Brain pericyte (primary cell): ENCODE results near the gene OR51F1.
"Not testable (repeated sequence)": the region's sequence is repeated elsewhere in the genome, so short reads cannot be mapped to it uniquely, and the experiment has no call there.

Source experiments
- DNase-seq: peaks from one replicate; pipeline ENCODE4 v3.0.0-alpha.2; 2012; ENCODE audit warnings: low read depth, low spot score

OR51F1 gene, protein sequence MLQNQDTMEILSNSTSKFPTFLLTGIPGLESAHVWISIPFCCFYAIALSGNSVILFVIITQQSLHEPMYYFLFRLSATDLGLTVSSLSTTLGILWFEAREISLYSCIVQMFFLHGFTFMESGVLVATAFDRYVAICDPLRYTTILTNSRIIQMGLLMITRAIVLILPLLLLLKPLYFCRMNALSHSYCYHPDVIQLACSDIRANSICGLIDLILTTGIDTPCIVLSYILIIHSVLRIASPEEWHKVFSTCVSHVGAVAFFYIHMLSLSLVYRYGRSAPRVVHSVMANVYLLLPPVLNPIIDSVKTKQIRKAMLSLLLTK

DNA sequence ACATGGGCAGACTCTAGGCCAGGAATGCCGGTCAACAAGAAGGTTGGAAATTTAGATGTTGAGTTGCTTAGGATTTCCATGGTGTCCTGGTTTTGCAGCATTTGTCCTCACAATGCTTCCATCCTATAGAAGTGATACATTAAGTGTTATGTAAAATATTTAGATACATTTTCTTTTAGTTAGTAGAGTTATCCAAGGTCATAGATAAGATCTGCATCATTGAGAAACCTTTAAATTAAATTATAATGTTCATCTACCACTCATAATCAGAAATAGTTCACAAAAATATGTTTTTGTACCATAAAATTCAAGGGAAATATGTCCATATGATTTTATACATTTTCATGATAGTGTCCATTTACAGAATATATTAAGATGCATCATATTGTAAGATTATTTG, at the start of gene OR51F1:
Gene OR51F1 (minus strand): TSS at position 101 of the 400 bp plus-strand sequence. CDS start 0 bp downstream, at position 101.
- no peak for DNase-seq

DNA sequence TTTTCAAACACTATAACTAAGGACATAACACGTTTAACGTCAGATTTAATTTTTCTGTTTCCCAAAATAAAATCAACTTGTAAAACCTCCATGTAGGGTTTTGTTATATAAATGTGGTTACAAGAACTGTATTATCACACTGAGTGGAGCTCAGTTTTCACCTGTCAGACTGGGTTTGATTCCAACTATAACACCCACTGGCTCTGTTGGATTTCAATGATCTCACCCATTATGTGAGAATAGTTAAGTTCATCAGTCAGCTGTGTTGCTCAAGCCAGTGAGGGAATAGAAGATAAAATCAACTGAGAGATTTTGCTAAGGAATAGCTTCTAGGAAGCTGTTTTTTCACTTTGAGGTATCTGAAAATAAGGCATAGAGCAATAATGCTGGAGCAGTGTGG, 39.5 kb upstream of the OR51F1 start:
- no peak for DNase-seq

DNA sequence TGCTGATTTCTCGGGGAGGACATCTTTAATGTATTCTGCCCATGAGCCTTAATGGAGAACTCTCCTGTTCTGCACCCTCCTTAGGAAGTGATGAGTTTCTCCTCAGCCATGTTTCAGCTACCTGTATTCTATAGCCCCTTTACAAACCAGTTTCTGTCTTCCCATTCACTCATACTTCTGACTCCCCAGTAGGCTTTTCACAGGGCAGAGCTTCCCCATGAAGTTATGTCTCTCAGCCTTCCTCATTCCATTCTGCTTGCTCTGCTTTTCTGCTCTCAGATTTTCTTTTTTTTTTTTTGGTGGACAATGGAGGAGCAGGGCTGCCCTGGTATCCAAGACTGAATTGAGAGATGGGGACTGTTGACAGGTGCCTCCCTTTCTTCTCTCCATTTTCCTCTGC, 38.7 kb upstream of the OR51F1 start:
- DNase-seq, result no peak

DNA sequence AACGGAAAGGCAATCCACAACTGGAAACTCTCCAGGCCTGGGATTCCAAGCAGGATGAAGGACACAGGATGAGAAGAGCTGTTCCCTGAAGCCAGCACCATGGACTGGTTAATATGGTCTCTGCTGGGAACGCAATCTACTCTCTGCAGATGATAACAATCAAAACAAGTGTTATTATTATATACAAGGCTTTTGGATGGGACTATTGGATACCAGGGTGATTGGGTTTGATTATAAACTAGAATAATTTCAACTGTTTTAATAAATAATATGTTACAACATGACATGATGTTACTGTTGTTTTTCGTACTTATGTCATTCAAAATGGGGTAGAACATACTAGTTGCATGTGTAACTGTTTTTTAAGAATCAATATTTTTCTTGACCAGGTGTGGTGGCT, 34.5 kb upstream of the OR51F1 start, which contains the start of gene OR52R1:
Gene OR52R1 (minus strand): TSS at position 101 of the 400 bp plus-strand sequence. CDS start 0 bp downstream, at position 101.
- DNase-seq, result no peak

DNA sequence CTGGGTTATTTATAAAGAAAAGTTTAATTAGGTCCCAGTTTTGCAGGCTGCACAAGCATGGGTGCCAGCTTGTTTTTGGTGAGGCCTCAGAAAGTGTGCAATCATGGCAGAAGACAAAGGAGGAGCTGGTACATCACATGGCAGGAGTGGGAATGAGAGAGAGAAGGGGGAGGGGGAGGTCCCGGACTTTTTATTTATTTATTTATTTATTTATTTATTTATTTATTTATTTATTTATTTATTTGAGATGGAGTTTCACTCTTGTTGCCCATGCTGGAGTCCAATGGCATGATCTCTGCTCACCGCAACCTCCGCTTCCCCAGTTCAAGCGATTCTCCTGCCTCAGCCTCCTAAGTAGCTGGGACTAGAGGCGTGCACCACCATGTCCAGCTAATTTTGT, 31.6 kb upstream of the OR51F1 start:
- not testable (repeated sequence) for DNase-seq

DNA sequence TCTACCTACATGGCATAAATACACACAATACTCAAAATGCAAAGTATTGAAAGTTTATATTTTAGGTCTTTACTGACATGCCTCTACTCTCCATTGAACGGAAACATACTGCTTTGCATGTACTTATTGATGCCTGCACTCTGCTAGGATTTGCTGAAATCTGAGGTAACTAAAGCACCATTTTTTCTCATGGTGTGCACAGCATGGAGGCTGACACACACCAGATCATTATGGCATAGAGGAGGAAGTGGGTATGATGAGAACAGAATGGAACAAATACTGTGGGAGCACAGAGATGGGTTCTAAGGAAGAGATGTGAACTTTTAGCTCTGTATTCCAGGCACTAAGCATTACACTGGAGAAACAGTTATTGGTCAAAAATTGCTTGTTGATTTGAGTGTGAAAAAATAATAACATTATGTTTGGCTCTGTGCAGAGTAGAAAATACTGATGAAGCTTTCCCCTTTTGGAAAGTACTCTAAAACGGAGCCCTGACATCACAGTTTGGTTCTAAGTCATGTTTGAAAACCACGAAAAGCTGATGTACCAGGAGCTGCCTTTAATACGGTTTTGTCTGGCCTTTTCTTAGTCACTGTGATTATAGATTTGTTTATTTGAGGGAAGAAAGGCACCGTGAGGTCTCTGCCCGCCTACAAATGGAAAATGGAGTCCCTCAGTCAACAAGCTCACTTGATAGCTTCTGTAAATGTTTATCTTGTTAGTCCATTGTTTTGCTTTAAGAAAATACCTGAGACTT, 28.9 kb upstream of the OR51F1 start:
- DNase-seq, result no peak

DNA sequence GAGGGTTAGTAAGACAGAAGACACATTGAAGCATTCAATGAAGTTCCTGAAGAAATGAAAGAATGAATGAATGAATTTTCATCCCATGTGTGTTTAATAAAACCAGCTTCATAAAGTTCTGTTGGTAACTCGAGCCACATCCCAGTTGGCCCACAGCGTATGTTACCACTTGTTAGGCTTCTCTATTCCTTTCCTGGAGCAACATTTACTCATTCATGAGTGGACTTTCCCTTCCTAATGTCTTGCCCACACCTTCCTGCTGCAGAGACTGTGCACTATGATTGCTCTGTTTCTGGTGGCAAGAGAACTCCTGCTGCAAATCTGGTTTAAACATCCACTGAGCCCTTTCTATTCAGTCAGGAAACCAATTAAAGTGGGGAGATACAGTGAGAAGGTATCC, 27.5 kb upstream of the OR51F1 start:
- DNase-seq, result no peak

DNA sequence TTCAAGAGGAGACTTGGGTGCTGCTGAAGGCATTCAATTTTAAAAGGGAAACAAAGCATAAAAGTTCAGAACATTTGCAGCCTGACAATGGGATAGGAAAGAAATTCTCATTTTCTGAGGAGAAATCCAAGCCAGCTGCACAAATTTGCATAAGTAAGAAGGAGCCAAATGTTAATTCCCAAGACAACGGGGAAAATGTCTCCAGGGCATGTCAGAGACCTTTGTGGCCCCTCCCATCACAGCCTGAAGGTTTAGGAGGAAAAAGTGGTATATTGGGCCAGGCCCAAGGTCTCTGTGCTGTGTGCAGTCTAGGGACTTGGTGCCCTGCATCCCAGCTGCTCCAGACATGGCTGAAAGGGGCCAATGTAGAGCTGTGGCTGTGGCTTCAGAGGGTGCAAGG, 12.7 kb upstream of the OR51F1 start:
- no peak for DNase-seq

DNA sequence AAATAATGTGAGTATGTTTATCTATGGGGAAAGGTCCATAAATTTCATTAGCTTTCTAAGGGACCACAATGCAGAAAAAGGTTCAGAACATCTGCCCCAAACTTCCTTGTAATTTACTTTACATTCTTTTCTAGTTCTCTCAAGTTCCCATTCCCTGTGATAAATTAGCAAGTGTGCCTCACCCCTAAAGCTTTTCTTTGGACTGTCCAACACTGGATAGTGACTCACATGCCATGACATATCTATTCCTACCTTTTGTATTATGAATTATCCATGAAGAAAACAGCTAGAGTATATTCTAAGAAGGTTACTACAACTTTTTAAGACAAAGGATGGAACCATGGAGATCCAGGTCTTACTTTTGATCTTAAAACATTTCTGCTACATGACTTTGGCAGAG, 1.6 kb downstream of the OR51F1 start:
- DNase-seq, result no peak

DNA sequence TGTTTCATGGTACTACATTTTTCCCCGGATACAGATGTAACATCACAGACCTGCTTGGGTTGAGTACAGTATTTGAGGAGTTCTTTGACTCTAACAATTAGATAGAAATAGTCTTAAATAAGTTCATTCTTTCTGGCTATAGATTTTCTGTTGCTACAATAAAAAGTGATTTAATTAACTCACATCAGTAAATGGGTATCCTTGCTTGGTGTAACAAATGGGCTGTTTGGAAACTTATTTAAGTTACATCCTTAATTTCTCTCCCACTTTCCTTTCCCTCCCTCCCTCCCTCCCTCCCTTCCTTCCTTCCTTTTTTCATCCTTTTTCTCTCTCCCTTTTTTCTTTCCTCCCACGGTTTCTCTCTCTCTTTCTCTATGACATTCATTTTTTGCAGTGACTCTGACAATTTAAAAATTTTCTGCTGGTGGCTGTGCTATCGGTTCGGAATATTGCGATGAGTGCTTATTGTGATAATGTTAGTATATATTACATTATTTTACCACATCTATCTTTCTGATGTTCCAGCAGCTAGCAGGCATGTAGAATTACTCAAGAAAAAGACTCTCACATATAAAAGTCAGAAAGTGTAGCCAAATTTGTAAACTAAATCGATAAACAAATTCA, 3.2 kb downstream of the OR51F1 start:
- DNase-seq, result no peak

DNA sequence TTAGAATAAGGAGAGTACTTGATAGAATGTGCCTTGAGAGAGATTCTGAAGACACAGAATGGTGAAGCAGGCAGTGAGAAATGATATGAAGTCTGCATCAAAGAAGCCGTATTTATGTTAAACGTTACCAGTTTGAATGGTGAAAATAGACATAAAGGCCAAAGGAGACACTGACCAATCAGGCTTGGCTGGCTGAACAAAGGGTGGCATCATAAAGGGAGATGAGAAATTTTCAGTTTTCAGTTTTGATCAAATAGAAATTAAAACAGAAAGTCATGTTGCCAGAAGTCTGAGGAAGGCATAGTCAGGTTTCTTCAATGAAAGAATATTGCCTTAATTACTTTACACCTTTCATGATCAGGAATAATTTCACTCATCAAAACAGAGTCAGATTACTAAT, 6.6 kb downstream of the OR51F1 start:
- no peak for DNase-seq

DNA sequence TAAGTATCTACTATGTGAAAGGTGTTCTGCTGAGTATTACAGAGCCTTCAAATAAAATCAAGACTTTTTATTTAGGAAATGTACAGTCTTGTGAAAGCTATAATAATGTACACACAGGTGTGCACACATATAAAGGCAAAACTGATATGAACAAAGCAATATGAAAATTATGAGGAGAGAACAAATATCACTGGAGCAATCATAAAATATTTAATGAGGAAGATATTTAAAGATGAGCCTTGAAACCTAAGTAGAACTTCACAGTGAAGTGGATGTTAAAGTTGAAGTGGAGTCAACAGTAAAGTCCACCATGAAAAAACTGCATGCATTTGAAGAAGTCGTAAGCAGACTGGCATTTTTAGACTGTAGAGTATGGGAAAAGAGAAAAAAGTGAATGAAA, 18.5 kb downstream of the OR51F1 start:
- no peak for DNase-seq

DNA sequence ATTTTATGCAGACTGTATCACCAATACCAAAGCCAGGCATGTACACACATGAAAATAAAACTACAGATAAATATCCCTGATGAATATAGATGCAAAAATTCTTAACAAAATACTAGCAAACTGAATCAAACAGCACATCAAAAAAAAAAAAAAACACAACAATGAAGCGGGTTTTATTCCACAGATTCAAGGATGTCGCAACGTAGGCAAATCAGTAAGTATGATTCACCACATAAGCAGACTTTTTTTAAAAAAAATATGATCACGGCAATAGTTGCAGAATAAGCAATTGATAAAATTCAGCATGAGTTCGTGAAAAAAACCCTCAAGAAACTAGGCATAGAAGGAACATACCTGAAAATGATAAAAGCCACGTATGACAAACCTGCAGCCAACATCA, 21.3 kb downstream of the OR51F1 start:
- no peak for DNase-seq

DNA sequence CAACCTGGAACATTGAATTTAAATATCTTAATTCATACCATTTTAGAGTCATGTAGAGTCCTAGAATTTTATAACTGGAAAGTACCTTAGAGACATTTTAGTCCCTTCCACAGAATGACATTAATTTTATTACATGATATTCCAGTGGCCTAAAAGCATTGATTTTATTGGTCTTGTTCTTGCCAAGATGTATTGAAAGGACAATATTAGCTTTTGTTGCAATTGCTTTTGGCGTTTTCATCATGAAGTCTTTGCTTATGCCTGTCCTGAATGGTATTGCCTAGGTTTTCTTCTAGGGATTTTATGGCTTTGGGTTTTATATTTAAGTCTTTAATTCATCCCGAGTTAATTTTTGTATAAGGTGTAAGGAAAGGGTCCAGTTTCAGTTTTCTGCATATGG, 29.0 kb downstream of the OR51F1 start:
- no peak for DNase-seq

DNA sequence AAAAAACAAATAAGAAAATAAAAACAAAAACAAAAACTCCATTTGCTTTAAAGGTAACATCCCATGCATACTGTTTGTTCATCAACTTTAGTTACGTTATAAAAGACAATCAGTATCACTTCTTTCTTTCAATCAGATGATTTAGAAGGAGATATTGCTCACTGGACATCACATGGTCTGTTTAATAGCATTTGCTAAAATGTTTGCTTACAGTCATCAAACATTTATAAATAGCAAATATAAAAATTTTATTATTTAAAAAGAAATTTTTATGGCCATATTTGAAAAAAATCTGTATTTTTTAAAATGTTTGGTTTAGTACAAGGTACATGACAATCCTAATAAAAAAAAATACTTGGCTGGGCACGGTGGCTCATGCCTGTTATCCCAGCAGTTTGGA, 42.6 kb downstream of the OR51F1 start:
- DNase-seq, result no peak

DNA sequence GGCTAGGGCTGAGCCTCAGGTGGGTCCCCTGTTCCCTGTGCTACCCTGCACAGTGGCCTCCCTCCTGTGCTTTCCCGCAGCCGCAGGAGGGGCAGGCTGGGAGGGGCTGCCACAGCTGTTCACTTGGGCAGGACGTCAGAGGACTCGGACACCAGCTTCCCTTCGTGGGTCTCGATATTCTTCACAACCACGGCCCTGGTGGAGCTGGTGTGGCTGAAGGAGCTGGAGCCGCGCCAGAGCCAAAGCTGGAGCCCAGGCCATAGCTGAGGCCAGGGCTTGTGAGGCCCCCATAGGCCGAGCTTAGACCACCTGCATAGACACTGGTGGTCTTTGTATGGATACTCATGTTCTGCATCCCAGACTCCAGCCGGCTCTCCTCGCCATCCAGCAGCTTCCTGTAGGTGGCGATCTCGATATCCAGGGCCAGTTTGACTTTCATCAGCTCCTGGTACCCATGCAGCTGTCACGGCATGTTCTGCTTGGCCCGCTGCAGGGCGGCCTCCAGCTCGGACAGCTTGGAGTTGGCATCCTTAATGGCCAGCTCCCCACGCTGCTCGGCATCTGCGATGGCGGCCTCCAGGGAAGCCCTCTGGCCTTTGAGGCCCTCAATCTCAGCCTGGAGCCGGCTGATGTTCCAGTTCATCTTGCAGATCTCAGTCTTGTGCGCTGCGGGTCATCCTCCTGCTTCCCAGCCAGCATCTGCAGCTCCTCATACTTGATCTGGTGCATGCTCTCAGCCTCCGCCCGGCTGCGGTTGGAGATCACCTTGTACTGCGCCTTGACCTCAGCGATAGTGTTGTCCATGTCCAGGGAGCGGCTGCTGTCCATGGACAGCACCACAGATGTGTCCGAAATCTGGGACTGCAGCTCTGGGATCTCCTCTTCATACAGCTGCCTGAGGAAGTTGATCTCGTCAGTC, 46.9 kb downstream of the OR51F1 start:
- DNase-seq, result not testable (repeated sequence)
